Prostate gland (tissue), 2 donors: ENCODE measurements around the gene CACNA1A. TPM values are rescaled to one million over a fixed set of nuclear protein-coding genes. Genes with fewer than 3 reads are reported as not detected.

Experiments
- DNase-seq: peaks from one replicate; pipeline ENCODE4 v3.0.0-alpha.2; 2019; ENCODE audit warnings: low spot score
- H3K27ac ChIP-seq, 2 donors: fragments of 200-600 bp; sonication (generic); 2 replicates each; pipeline ENCODE4 v1.5.1; 2017 to 2019
- H3K27me3 ChIP-seq: fragments of 200-600 bp; sonication (generic); replicated peaks from 2 replicates; pipeline ENCODE4 v1.5.1; 2019; ENCODE audit not compliant: insufficient read depth
- H3K36me3 ChIP-seq, 2 donors: fragments of 200-600 bp; sonication (generic); 1 replicate in 1 of 2; 2 replicates in 1 of 2; pipeline versions ENCODE4 v1.5.1 to v1.8.1; 2017 to 2019
- H3K4me1 ChIP-seq: fragments of 200-600 bp; sonication (generic); replicated peaks from 2 replicates; pipeline ENCODE4 v1.5.1; 2019
- H3K4me3 ChIP-seq, 2 donors: fragments of 200-600 bp; sonication (generic); 2 replicates each; pipeline ENCODE4 v1.5.1; 2017 to 2019
- H3K9me3 ChIP-seq: fragments of 200-600 bp; sonication (generic); 2 replicates; pipeline ENCODE4 v1.5.1; 2017
- POLR2A ChIP-seq: fragments of 450-650 bp; IDR thresholded peaks from one replicate; pipeline ENCODE4 v1.6.1; 2016; ENCODE audit warnings: antibody characterized with exemption, mild to moderate bottlenecking
- POLR2AphosphoS5 ChIP-seq: sonication (generic); formaldehyde crosslinking; IDR thresholded peaks from one replicate; pipeline ENCODE4 v1.6.1; 2017; ENCODE audit warnings: antibody characterized with exemption
- WGBS: methylation state at CpG from one replicate; pipeline ENCODE4 v1.1.5; 2018; 5-methylcytosine and 5-hydroxymethylcytosine counted together
- intact Hi-C: fragments of 100-400 bp; cut with DNase I; formaldehyde crosslinking; loops from one replicate; pipeline ENCODE4 v1.14.2; 2022
- total RNA-seq, 2 donors: library from RNA; depleted of rRNA; stranded (reverse); fragments of >200 nt; gene quantifications; one replicate each; pipeline ENCODE4 v1.1.0, GENCODE V29; 2016
- TF ChIP-seq, protein P1 (sequence below), 4 experiments: fragments of 200-600 bp in 2 of 4; fragments of 450-650 bp in 2 of 4; sonication (generic) in 2 of 4; IDR thresholded peaks; 1 replicate in 3 of 4; 2 replicates in 1 of 4; pipeline ENCODE4 v1.5.1; 2016 to 2019; ENCODE audit warnings: antibody characterized with exemption in 4 of 4, mild to moderate bottlenecking in 2 of 4, moderate library complexity in 2 of 4

CACNA1A gene
- total RNA-seq, 2 donors from 2014 or later: 0.46 to 12.4 TPM

DNA sequence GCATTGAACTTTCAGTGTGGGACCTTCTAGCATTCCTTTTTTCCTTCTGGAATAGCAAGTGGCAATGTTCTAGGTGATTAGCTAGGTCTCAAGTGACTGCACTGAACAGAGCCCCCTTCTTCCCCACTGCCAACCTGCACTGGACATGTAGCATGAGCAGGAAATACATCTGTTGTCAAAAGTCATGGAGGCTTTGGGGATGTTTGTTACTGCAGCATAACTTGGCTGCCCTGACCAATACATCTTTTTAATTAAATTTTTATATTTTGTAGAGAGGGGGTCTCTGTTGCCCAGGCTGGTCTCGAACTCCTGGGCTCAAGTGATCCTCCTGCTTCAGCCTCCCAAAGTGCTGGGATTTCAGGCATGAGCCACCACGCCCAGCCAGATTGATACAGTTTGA lies 163.6 kb downstream of the CACNA1A start:
- no peaks in the 10 kb centered on the region for H3K27me3 ChIP-seq
- intact Hi-C loops: no loop called here
- no peaks in the 10 kb centered on the region for H3K4me1 ChIP-seq
- H3K27ac ChIP-seq: no peak overlapping the region
- TF ChIP-seq POLR2AphosphoS5: no peak
- TF ChIP-seq, protein P1, sequence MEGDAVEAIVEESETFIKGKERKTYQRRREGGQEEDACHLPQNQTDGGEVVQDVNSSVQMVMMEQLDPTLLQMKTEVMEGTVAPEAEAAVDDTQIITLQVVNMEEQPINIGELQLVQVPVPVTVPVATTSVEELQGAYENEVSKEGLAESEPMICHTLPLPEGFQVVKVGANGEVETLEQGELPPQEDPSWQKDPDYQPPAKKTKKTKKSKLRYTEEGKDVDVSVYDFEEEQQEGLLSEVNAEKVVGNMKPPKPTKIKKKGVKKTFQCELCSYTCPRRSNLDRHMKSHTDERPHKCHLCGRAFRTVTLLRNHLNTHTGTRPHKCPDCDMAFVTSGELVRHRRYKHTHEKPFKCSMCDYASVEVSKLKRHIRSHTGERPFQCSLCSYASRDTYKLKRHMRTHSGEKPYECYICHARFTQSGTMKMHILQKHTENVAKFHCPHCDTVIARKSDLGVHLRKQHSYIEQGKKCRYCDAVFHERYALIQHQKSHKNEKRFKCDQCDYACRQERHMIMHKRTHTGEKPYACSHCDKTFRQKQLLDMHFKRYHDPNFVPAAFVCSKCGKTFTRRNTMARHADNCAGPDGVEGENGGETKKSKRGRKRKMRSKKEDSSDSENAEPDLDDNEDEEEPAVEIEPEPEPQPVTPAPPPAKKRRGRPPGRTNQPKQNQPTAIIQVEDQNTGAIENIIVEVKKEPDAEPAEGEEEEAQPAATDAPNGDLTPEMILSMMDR (IDR thresholded peaks at IDR 0.05): no peak
- TF ChIP-seq POLR2A: no peak
- H3K9me3 ChIP-seq: no peaks in the 10 kb centered on the region
- 42% methylated on average over 2 of the region's 2 CpGs for WGBS
- H3K4me3 ChIP-seq: no peak overlapping the region
- no peak for DNase-seq
- H3K36me3 ChIP-seq: no peaks in the 10 kb centered on the region

DNA sequence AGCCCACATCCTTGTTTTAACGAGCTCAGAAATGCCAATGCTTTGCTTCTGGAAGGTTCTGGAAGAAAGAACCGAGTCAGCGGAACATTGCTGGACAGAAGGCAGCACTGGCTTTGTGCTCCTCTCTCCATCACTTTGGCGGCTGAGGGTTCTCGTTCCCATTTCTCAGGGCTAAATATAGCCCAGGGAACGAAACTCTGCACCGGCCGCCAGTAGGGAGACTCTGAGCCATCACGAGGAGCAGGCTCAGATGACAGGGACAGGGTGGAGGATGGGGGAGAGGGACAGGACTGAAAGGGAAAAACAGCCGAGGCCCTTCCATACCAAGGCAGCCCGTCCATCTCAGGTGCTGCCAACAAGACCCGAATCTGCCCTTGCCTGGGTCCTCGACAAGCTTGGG lies 166.4 kb downstream of the CACNA1A start:
- Histone ChIP-seq H3K27me3 (no peaks in the 10 kb centered on the region), H3K4me3 (no peak overlapping the region), H3K9me3 (no peaks in the 10 kb centered on the region), H3K36me3 (no peaks in the 10 kb centered on the region), H3K27ac (no peak overlapping the region), H3K4me1 (no peaks in the 10 kb centered on the region)
- no peak for DNase-seq
- no peak for TF ChIP-seq POLR2AphosphoS5
- TF ChIP-seq POLR2A: no peak
- TF ChIP-seq, protein P1 (IDR thresholded peaks at IDR 0.05): no peak
- intact Hi-C loops: no loop called here
- WGBS: 72% methylated on average over 13 of the region's 13 CpGs

DNA sequence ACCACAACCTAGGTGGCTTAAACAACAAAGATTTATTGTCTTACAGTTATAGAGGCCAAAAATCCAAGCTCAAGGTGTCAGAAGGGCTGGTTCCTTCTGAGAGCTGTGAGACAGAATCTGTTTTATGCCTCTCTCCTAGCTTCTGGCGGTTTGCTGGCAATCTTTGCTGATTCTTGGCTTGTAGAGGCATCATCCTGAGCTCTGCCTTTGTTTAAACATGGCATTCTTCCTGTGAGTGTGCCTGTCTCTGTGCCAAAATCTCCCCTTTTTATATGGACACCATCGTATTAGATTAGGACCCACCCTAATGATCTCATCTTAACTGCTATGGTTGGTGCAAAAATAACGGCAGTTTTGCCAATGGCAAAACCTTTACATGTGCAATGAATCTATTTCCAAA lies 169.1 kb downstream of the CACNA1A start:
- no peaks in the 10 kb centered on the region for H3K36me3 ChIP-seq
- intact Hi-C loops: no loop called here
- no peaks in the 10 kb centered on the region for H3K4me1 ChIP-seq
- DNase-seq: no peak
- H3K27me3 ChIP-seq: no peaks in the 10 kb centered on the region
- H3K4me3 ChIP-seq: no peak overlapping the region
- TF ChIP-seq, protein P1 (IDR thresholded peaks at IDR 0.05): no peak
- no peak for TF ChIP-seq POLR2AphosphoS5
- no peak for TF ChIP-seq POLR2A
- 61% methylated on average over 3 of the region's 3 CpGs for WGBS
- H3K9me3 ChIP-seq: no peaks in the 10 kb centered on the region
- no peak overlapping the region for H3K27ac ChIP-seq

DNA sequence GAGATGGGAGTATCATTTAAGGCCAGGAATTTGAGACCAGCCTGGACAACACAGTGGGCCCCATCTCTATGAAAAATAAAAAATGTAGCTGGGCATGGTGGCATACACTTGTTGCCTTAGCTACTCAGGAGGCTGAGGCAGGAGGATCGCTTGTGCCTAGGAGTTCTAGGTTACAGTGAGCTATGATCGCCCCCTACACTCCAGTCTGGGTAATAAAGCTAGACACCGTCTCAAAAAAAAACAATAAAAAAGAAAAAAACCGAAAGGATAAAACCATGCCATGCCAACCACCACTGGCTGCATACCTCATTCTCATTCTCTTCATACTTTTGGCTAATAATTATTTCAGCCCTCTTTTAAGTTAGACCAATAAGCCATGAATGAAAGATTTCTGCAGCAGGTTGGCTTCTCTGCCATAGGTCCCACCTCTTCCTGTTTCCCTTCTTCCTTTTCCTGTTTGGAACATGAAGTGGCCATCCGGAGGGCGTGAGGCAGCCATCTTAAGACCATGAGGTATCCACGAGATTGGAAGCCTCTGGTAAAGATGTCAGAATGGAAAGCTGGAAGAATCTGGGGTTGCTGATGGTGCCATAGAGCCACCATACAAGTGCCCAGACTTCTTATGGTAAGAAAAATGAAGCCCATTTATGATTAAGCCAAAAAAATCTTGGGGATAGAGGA lies 171.3 kb downstream of the CACNA1A start:
- Histone ChIP-seq H3K4me1 (no peaks in the 10 kb centered on the region), H3K4me3 (no peak overlapping the region), H3K27ac (no peak overlapping the region), H3K27me3 (no peaks in the 10 kb centered on the region), H3K36me3 (no peaks in the 10 kb centered on the region), H3K9me3 (no peaks in the 10 kb centered on the region)
- DNase-seq: no peak
- intact Hi-C loops: no loop called here
- WGBS: 78% methylated on average over 7 of the region's 7 CpGs
- TF ChIP-seq POLR2AphosphoS5 (no peak), POLR2A (no peak)
- TF ChIP-seq, protein P1 (IDR thresholded peaks at IDR 0.05): no peak

DNA sequence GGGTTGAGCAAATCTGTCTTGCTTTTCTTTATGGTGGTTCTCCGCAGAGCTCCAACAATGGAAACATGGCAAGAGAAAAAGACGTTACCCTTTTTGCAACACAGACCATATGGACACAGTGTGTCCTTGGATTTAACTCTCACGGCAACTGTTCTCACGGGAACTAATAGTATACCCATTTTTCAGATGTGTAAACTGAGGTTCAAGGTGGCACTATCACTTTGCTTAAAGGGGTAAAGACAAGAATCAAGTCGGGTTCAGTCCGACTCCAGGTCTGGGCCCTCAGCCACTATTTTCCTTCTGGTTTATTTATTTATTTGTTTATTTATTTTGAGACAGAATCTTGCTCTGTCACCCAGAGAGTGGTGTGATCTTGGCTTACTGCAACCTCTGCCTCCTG lies 176.0 kb downstream of the CACNA1A start:
- intact Hi-C loops: no loop called here
- H3K36me3 ChIP-seq: no peaks in the 10 kb centered on the region
- H3K27me3 ChIP-seq: no peaks in the 10 kb centered on the region
- DNase-seq: no peak
- no peak for TF ChIP-seq POLR2AphosphoS5
- no peaks in the 10 kb centered on the region for H3K9me3 ChIP-seq
- no peaks in the 10 kb centered on the region for H3K4me1 ChIP-seq
- 96% methylated on average over 6 of the region's 6 CpGs for WGBS
- H3K4me3 ChIP-seq: no peak overlapping the region
- no peak overlapping the region for H3K27ac ChIP-seq
